Gastrocnemius medialis (tissue), 4 donors: Measurements from ENCODE around the gene PRM2. TPM values are rescaled to one million over a fixed set of nuclear protein-coding genes. Genes with fewer than 3 reads are reported as not detected.

Source experiments
- ATAC-seq, 2 donors: fragments of 150-250 bp; one replicate each; pipeline ENCODE4 v1.9.1; 2016
- DNase-seq, 2 donors: peaks; one replicate each; pipeline ENCODE4 v3.0.0-alpha.2; 2019
- H3K27ac ChIP-seq, 4 donors: fragments of 200-600 bp; sonication (generic); 1 replicate in 1 of 4; 2 replicates in 3 of 4; pipeline ENCODE4 v1.5.1; 2016 to 2018; ENCODE audit warnings: mild to moderate bottlenecking in 2 of 4, moderate library complexity in 1 of 4
- H3K27me3 ChIP-seq, 3 donors: fragments of 200-600 bp; sonication (generic) in 2 of 3; 1 replicate in 1 of 3; 2 replicates in 2 of 3; pipeline versions ENCODE4 v1.5.1 to v1.6.0; 2016 to 2019; ENCODE audit warnings: mild to moderate bottlenecking in 1 of 3, moderate library complexity in 1 of 3
- H3K36me3 ChIP-seq, 2 donors: fragments of 200-600 bp; sonication (generic) in 1 of 2; one replicate each; pipeline ENCODE4 v1.5.1; 2017 to 2018
- H3K4me1 ChIP-seq, 2 donors: fragments of 200-600 bp; sonication (generic) in 1 of 2; one replicate each; pipeline ENCODE4 v1.5.1; 2016 to 2017; ENCODE audit warnings: mild to moderate bottlenecking in 2 of 2
- H3K4me3 ChIP-seq, 4 donors: fragments of 200-600 bp; sonication (generic) in 3 of 4; 1 replicate in 1 of 4; 2 replicates in 3 of 4; pipeline ENCODE4 v1.5.1; 2016 to 2019; ENCODE audit warnings: mild to moderate bottlenecking in 2 of 4
- H3K9me3 ChIP-seq, 3 donors: fragments of 200-600 bp; sonication (generic) in 2 of 3; 1 replicate in 1 of 3; 2 replicates in 2 of 3; pipeline ENCODE4 v1.5.1; 2016 to 2019
- POLR2A ChIP-seq, 2 donors: fragments of 450-650 bp; IDR thresholded peaks; one replicate each; pipeline ENCODE4 v1.6.1; 2017; ENCODE audit warnings: antibody characterized with exemption in 2 of 2, mild to moderate bottlenecking in 2 of 2, moderate library complexity in 2 of 2
- in situ Hi-C, 4 donors: fragments of 200-750 bp; cut with MboI; loops; one replicate each; pipeline versions ENCODE4 v1.15.0 to v1.8.0; 2017; ENCODE audit warnings: low sequenced_read_pairs in 4 of 4
- intact Hi-C: fragments of 100-400 bp; cut with DNase I; formaldehyde crosslinking; loops from one replicate; pipeline ENCODE4 v1.15.1; 2023; ENCODE audit warnings: low total_unique reads
- total RNA-seq, 4 donors: library from RNA; depleted of rRNA; stranded (reverse); fragments of >200 nt; gene quantifications; one replicate each; pipeline versions ENCODE4 v1.1.0 to v1.2.3, GENCODE V29; 2016
- TF ChIP-seq, protein P1 (sequence below), 5 experiments: fragments of 450-650 bp in 3 of 5; fragments of 200-600 bp in 2 of 5; sonication (generic) in 2 of 5; IDR thresholded peaks in 4 of 5; conservative IDR thresholded peaks in 1 of 5; 1 replicate in 4 of 5; 2 replicates in 1 of 5; pipeline ENCODE4 v1.5.1; 2016 to 2019; ENCODE audit warnings: antibody characterized with exemption in 5 of 5, mild to moderate bottlenecking in 3 of 5, moderate library complexity in 3 of 5

Gene PRM2
- total RNA-seq, 4 donors from 2014 or later: not detected

DNA sequence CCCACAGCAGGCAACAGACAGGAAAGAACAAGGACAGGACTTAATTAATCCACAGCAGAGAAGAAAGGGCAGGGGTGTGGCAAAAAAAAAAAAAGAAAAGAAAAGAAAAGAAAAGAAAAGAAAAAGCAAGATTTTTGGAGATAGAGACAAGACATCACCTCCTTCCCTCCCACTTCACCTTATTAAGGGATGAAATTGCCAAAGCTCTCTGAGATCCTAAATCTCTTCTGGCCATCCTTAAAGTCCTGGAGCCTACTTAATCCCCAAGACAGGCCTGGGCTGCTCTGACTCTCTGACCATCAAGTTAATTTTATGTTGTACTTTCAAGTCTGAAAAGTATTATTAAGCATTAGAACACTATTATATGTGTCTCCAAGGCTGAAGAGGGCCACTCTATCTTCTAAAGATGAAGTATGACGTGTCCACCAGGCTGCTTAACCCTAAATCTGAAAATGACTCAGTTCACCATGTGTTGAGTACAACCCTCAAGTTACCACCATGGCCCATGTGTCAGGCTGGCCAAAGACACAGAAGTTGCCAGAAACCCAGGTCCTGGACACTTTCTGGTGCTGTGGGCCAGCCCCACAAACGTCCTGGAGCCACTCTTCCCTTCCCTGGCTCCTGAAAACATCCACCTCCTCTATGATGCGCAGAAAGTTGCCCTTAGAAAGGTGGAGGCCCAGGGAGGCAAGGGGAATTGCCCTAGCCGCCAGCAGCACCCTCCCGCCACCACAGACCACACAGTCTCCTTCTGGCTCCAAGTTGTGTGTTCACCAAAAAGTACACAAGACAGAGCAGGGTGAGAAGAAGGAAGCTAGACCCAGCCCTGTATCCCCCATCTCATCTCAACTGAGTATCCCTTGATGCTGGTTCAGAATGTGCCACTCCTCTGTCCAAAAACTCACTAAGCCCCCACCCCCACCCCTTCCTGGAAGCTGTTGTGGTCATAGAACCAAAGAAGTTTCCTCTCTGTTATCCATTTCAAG, 23.0 kb downstream of the PRM2 start:
- TF ChIP-seq POLR2A (IDR thresholded peaks at IDR 0.05): no peak
- TF ChIP-seq, protein P1, sequence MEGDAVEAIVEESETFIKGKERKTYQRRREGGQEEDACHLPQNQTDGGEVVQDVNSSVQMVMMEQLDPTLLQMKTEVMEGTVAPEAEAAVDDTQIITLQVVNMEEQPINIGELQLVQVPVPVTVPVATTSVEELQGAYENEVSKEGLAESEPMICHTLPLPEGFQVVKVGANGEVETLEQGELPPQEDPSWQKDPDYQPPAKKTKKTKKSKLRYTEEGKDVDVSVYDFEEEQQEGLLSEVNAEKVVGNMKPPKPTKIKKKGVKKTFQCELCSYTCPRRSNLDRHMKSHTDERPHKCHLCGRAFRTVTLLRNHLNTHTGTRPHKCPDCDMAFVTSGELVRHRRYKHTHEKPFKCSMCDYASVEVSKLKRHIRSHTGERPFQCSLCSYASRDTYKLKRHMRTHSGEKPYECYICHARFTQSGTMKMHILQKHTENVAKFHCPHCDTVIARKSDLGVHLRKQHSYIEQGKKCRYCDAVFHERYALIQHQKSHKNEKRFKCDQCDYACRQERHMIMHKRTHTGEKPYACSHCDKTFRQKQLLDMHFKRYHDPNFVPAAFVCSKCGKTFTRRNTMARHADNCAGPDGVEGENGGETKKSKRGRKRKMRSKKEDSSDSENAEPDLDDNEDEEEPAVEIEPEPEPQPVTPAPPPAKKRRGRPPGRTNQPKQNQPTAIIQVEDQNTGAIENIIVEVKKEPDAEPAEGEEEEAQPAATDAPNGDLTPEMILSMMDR (IDR thresholded peaks at IDR 0.05 in 4 of 5, conservative IDR thresholded peaks at IDR 0.05 in 1 of 5): no peak
- in situ Hi-C loops: no loop called here
- peak overlapping the region in 3 of 4 donors; percentile 79 to 94 (median 88) for H3K4me3 ChIP-seq
- no peaks in the 10 kb centered on the region for H3K9me3 ChIP-seq
- peak overlapping the region in 3 of 4 donors; percentile 3 to 42 (median 24) for H3K27ac ChIP-seq
- no peaks in the 10 kb centered on the region for H3K36me3 ChIP-seq
- intact Hi-C loops: loop anchor here (10.0 kb wide), 1 partner anchor 509 kb away; the partner anchor contains the start of gene NUBP1
- DNase-seq (no peak), ATAC-seq (no peak)
- H3K4me1 ChIP-seq: peaks cover 10 to 15% of the 10 kb centered on the region in 2 donors
- H3K27me3 ChIP-seq: no peaks in the 10 kb centered on the region

DNA sequence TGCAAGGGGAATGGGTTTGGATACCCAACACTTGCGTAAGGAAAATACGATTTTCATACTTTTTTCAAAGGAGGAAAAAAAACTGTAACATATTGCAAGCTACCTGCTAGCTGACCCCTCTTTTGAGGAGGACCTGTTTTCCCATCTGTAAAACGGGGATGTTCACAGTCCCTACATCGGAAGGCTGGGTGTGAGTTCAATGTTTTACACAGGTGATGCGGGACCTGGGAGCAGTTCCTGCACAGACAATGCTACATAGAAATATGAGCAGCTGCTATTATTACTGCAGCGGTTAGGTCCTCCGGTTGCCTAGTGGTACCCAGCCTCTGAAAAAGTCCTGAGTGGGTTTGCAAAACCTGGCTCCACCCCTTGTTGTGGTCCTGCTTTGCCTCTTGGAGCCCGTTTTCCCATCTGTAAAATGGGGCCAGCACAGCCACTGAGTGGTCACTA, 23.8 kb downstream of the PRM2 start:
- TF ChIP-seq, protein P1 (IDR thresholded peaks at IDR 0.05 in 4 of 5, conservative IDR thresholded peaks at IDR 0.05 in 1 of 5): no peak
- TF ChIP-seq POLR2A (IDR thresholded peaks at IDR 0.05): no peak
- intact Hi-C loops (loop anchor here (10.0 kb wide), 1 partner anchor 508 kb away; the partner anchor contains the start of gene NUBP1), in situ Hi-C loops (no loop called here)
- H3K36me3 ChIP-seq: no peaks in the 10 kb centered on the region
- no peak overlapping the region for H3K27ac ChIP-seq
- ATAC-seq (no peak), DNase-seq (no peak)
- peaks cover 10 to 14% of the 10 kb centered on the region in 2 donors for H3K4me1 ChIP-seq
- H3K4me3 ChIP-seq: no peak overlapping the region
- no peaks in the 10 kb centered on the region for H3K9me3 ChIP-seq
- H3K27me3 ChIP-seq: no peaks in the 10 kb centered on the region

DNA sequence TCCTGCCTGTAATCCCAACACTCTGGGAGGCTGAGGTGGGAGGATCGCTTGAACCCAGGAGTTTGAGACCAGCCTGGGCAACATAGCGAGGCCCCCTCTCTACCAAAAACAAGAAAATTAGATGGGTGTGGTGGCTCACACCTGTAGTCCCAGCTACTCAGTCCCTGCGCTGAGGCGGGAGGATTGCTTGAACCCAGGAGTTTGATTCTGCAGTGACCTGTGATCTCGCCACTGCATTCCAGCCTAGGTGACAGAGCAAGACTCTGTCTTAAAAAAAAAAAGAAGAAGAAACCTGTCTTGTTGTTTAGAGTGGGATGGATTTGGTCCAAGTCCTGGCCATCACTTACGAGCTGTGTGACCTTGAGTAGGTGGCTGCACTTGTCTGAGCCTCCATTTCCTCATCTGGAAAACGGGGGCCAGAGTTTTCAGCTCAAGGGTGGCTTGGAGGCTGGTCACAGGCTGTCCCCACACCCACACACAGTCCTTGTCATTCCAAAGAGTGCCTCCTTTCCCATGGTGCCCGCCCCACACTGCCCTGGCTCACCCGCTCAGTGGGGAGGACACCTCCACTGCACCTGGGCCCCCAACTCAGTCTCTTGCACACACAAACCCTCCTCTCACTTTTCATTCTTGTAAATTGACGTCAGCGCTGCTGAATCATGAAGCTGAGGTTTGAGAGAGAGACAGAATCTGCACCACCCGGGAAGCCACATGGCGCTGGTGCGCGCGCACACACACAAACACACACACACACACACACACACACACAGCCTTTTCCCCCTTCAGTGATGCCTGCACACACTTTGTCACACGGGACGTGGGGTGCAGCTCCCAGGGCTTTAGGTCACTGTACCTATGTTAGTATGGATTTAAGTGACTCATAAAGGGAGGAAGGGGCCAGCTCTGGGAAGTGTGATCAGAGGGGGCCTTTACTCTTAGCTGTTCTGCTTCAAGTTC, 24.5 kb downstream of the PRM2 start:
- in situ Hi-C loops (no loop called here), intact Hi-C loops (loop anchor here (10.0 kb wide), 1 partner anchor 507 kb away; the partner anchor contains the start of gene NUBP1)
- Histone ChIP-seq H3K4me3 (no peak overlapping the region), H3K27ac (no peak overlapping the region), H3K36me3 (no peaks in the 10 kb centered on the region), H3K4me1 (peaks cover 7% of the 10 kb centered on the region in 2 donors), H3K27me3 (no peaks in the 10 kb centered on the region), H3K9me3 (no peaks in the 10 kb centered on the region)
- DNase-seq: no peak
- no peak for ATAC-seq
- TF ChIP-seq, protein P1 (IDR thresholded peaks at IDR 0.05 in 4 of 5, conservative IDR thresholded peaks at IDR 0.05 in 1 of 5): no peak
- TF ChIP-seq POLR2A (IDR thresholded peaks at IDR 0.05): no peak

DNA sequence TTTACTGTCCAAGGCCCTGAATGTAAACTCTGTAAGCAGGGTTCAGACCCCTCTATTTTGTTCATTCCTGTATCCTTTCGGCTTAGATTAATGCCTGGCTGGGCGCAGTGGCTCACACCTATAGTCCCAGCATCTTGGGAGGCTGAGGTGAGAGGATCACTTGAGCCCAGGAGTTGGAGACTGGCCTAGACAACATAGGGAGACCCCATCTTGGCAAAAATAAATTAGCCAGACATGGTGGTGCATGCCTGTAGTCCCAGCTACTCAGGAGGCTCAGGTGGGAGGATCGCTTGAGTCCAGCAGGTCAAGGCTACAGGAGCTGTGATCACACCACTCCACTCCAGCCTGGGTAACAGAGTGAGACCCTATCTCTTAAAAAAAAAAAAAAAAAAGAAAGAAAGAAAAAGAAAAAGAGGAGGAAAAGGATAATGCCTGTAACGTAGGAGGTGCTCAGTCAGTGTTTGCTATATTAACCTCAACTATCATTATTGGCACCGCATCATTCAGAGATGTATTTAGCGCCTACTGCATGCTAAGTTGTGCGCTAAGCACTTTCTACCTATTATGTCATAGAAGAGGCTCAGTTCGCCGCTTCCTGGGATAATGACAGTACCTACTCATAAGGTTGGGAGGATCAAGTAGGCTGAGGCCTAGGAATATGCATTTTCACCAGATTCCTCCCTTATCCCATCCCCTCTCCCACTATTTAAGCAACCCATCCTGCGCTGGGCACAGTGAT, 25.3 kb downstream of the PRM2 start:
- intact Hi-C loops (loop anchor here (10.0 kb wide), 1 partner anchor 506 kb away; the partner anchor contains the start of gene NUBP1), in situ Hi-C loops (no loop called here)
- H3K9me3 ChIP-seq: no peaks in the 10 kb centered on the region

More for the DNA sequence above, 25.3 kb downstream of the PRM2 start:
- no peak for ATAC-seq
- no peaks in the 10 kb centered on the region for H3K36me3 ChIP-seq
- H3K27ac ChIP-seq: no peak overlapping the region
- DNase-seq: no peak
- no peak for TF ChIP-seq POLR2A (IDR thresholded peaks at IDR 0.05)
- TF ChIP-seq, protein P1 (IDR thresholded peaks at IDR 0.05 in 4 of 5, conservative IDR thresholded peaks at IDR 0.05 in 1 of 5): no peak
- no peaks in the 10 kb centered on the region for H3K27me3 ChIP-seq
- H3K4me3 ChIP-seq: no peak overlapping the region
- H3K4me1 ChIP-seq: peaks cover 4 to 7% of the 10 kb centered on the region in 2 donors
